GM12873 (cell line): ENCODE results near the gene EAF1.
A peak's percentile ranks its signal among the peaks of the same experiment; 100 is the strongest.

ENCODE experiments used
- TF ChIP-seq, protein P1 (sequence below): IDR thresholded peaks from 2 replicates; pipeline ENCODE4 v1.5.1; 2012; ENCODE audit warnings: low read depth, mild to moderate bottlenecking, moderate library complexity, low read length, control low read depth; ENCODE audit not compliant: insufficient read depth; ENCODE audit errors: missing control alignments

Gene EAF1

DNA sequence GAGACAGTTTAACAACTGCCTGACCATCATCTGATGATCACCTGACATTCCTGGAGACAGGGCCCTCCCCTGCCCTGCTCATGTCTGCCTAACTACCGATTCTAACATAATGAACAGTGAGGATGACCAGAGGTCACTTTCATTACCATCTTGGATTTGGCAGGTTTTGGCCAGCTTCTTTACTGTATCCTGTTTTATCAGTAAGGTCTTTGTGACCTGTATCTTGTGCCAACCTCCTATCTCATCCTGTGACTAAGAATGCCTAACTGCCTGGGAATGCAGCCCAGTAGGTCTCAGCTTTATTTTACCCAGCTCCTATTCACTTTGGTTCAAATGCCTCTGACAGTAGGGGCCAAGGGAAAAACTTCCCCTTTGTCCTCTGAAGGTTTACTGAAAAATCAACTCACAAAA is 40.2 kb upstream of the EAF1 start:
- TF ChIP-seq, protein P1, sequence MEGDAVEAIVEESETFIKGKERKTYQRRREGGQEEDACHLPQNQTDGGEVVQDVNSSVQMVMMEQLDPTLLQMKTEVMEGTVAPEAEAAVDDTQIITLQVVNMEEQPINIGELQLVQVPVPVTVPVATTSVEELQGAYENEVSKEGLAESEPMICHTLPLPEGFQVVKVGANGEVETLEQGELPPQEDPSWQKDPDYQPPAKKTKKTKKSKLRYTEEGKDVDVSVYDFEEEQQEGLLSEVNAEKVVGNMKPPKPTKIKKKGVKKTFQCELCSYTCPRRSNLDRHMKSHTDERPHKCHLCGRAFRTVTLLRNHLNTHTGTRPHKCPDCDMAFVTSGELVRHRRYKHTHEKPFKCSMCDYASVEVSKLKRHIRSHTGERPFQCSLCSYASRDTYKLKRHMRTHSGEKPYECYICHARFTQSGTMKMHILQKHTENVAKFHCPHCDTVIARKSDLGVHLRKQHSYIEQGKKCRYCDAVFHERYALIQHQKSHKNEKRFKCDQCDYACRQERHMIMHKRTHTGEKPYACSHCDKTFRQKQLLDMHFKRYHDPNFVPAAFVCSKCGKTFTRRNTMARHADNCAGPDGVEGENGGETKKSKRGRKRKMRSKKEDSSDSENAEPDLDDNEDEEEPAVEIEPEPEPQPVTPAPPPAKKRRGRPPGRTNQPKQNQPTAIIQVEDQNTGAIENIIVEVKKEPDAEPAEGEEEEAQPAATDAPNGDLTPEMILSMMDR = no peak

DNA sequence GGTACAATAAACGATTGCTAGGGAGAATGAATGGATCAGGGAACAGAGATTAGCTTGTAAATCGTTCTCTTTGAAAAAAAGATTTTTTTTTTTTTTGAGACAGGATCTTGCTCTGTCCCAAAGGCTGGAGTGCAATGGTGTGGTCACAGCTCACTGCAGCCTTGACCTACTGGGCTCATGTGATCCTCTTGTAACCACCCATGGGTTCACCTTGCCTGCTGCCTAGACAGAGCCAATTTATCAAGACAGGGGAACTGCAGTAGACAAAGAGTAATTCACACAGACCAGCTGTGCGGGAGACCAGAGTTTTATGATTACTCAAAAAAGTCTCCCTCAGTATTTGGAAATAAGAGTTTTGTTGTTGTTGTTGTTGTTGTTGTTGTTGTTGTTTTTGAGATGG is 39.7 kb upstream of the EAF1 start:
- TF ChIP-seq, protein P1 = no peak

GRCh38 chr3:15390460-15390859 is 36.9 kb upstream of the EAF1 start:
- TF ChIP-seq, protein P1 = no peak

GRCh38 chr3:15391007-15391406 is 36.4 kb upstream of the EAF1 start:
- TF ChIP-seq, protein P1 = no peak

- TF ChIP-seq, protein P1 = peak; percentile 43
Observed at GRCh38 chr3:15398731-15399133, 28.7 kb upstream of the EAF1 start.

DNA sequence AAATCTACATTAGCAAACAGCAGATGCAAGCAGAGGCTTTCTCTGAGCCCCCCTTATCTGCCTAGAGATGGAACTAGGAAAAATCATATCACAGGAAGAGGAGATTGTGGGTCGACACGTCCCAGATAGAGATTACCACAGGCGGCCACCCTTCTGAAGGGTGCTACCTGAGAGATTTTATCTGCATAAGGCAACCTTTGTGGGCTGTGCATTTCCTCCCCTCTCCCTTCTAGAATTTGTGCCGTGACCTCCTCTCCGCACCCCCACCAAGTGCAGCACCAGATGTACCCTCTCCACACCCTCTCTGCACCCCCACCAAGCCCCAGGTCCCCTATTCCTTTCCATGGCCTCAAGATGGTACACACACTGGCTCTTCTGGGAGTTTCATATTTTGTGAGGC is 27.4 kb upstream of the EAF1 start:
- TF ChIP-seq, protein P1 = no peak

- TF ChIP-seq, protein P1 = no peak
Observed at GRCh38 chr3:15401936-15402335, 25.5 kb upstream of the EAF1 start.
